Sigmoid colon (tissue), 7 donors: Measurements from ENCODE around the gene ZSWIM5. TPM values are rescaled to one million over a fixed set of nuclear protein-coding genes. Genes with fewer than 3 reads are reported as not detected.

Source experiments
- DNase-seq: peaks from one replicate; pipeline ENCODE4 v3.0.0-alpha.2; 2019
- H3K27ac ChIP-seq, 4 donors: fragments of 200-600 bp; sonication (generic); one replicate each; pipeline ENCODE4 v1.5.1; 2016 to 2019; ENCODE audit warnings: mild to moderate bottlenecking in 1 of 4
- H3K27me3 ChIP-seq, 3 donors: fragments of 200-600 bp; sonication (generic); one replicate each; pipeline ENCODE4 v1.5.1; 2019; ENCODE audit warnings: mild to moderate bottlenecking in 1 of 3
- H3K36me3 ChIP-seq, 4 donors: fragments of 200-600 bp; sonication (generic); one replicate each; pipeline ENCODE4 v1.5.1; 2016 to 2019
- H3K4me1 ChIP-seq, 4 donors: fragments of 200-600 bp; sonication (generic); one replicate each; pipeline ENCODE4 v1.5.1; 2017 to 2019
- H3K4me3 ChIP-seq, 4 donors: fragments of 200-600 bp; sonication (generic); one replicate each; pipeline ENCODE4 v1.5.1; 2017 to 2019; ENCODE audit warnings: mild to moderate bottlenecking in 2 of 4, moderate library complexity in 1 of 4
- H3K9me3 ChIP-seq, 4 donors: fragments of 200-600 bp in 3 of 4; sonication (generic) in 3 of 4; one replicate each; pipeline versions ENCODE4 v1.5.1 to v1.6.1; 2013 to 2019
- CTCF ChIP-seq, 4 experiments: fragments of 450-650 bp in 3 of 4; fragments of 200-600 bp in 1 of 4; IDR thresholded peaks; one replicate each; pipeline ENCODE4 v1.5.1; 2016 to 2019; ENCODE audit warnings: antibody characterized with exemption in 4 of 4, mild to moderate bottlenecking in 3 of 4, moderate library complexity in 2 of 4
- EP300 ChIP-seq, 4 donors: sonication (generic); formaldehyde crosslinking; IDR thresholded peaks; one replicate each; pipeline ENCODE4 v1.6.1; 2017; ENCODE audit warnings: antibody characterized with exemption in 4 of 4
- POLR2A ChIP-seq, 2 donors: fragments of 450-650 bp; IDR thresholded peaks; one replicate each; pipeline ENCODE4 v1.6.1; 2016; ENCODE audit warnings: antibody characterized with exemption in 2 of 2, mild to moderate bottlenecking in 2 of 2, moderate library complexity in 2 of 2
- POLR2AphosphoS5 ChIP-seq, 4 donors: sonication (generic); formaldehyde crosslinking; IDR thresholded peaks; one replicate each; pipeline ENCODE4 v1.6.1; 2017; ENCODE audit warnings: antibody characterized with exemption in 4 of 4
- WGBS, 2 donors: extraction: QIAGEN DNeasy Blood & Tissue Kit; methylation state at CpG; one replicate each; pipeline ENCODE4 v1.1.7; 2013; 5-methylcytosine and 5-hydroxymethylcytosine counted together
- intact Hi-C: fragments of 100-400 bp; cut with DNase I; formaldehyde crosslinking; loops from one replicate; pipeline ENCODE4 v1.15.1; 2023
- polyA plus RNA-seq, 3 donors: library from polyadenylated mRNA; stranded (reverse); fragments of 200-250 nt; gene quantifications; one replicate each; pipeline ENCODE4 v1.2.3, GENCODE V29; 2013
- total RNA-seq, 4 donors: library from RNA; depleted of rRNA; stranded (reverse); fragments of >200 nt; gene quantifications; one replicate each; pipeline ENCODE4 v1.1.0, GENCODE V29; 2016
- donor health status: healthy with polysubstance abuse.
- donor health status: Bipolar disorder and iron deficiency.
- donor health status: healthy.

ZSWIM5 gene
- total and polyA plus RNA-seq, 7 donors = 2.4 to 4.3 (median 3.2) TPM

- H3K4me1 ChIP-seq = no peaks in the 10 kb centered on the region
- no peak for TF ChIP-seq POLR2AphosphoS5 (IDR thresholded peaks at IDR 0.05)
- no peak for TF ChIP-seq EP300 (IDR thresholded peaks at IDR 0.05)
- no peak for TF ChIP-seq CTCF (IDR thresholded peaks at IDR 0.05)
- TF ChIP-seq POLR2A (IDR thresholded peaks at IDR 0.05) = no peak
- no peaks in the 10 kb centered on the region for H3K27me3 ChIP-seq
- no peaks in the 10 kb centered on the region for H3K9me3 ChIP-seq
- no peak overlapping the region for H3K27ac ChIP-seq
- no peak overlapping the region for H3K4me3 ChIP-seq
- H3K36me3 ChIP-seq = peaks cover 0 to 14% (median 0%) of the 10 kb centered on the region in 4 donors
- WGBS, 2 donors = 92 to 94% methylated on average over 7 of the region's 7 CpGs
- intact Hi-C loops = no loop called here
- no peak for DNase-seq
Measured at GRCh38 chr1:45035631-45036301, 170.6 kb downstream of the ZSWIM5 start.

- H3K4me1 ChIP-seq = no peaks in the 10 kb centered on the region
- H3K9me3 ChIP-seq = no peaks in the 10 kb centered on the region
- intact Hi-C loops = no loop called here
- no peak overlapping the region for H3K4me3 ChIP-seq
- no peaks in the 10 kb centered on the region for H3K27me3 ChIP-seq
- DNase-seq = no peak
- no peak for TF ChIP-seq POLR2AphosphoS5 (IDR thresholded peaks at IDR 0.05)
- no peak for TF ChIP-seq CTCF (IDR thresholded peaks at IDR 0.05)
- no peak for TF ChIP-seq POLR2A (IDR thresholded peaks at IDR 0.05)
- TF ChIP-seq EP300 (IDR thresholded peaks at IDR 0.05) = no peak
- peaks cover 0 to 14% (median 0%) of the 10 kb centered on the region in 4 donors for H3K36me3 ChIP-seq
- H3K27ac ChIP-seq = no peak overlapping the region
- WGBS, 2 donors = 90 to 100% methylated on average over 1 of the region's 1 CpG
Measured at GRCh38 chr1:45033356-45033755, 173.0 kb downstream of the ZSWIM5 start.

- Histone ChIP-seq H3K36me3 (peaks cover 0 to 14% (median 0%) of the 10 kb centered on the region in 4 donors), H3K9me3 (no peaks in the 10 kb centered on the region), H3K4me3 (no peak overlapping the region), H3K27me3 (no peaks in the 10 kb centered on the region), H3K4me1 (no peaks in the 10 kb centered on the region), H3K27ac (no peak overlapping the region)
- intact Hi-C loops = no loop called here
- DNase-seq = no peak
- 86 to 91% methylated on average over 2 of the region's 2 CpGs for WGBS, 2 donors
- TF ChIP-seq POLR2A (IDR thresholded peaks at IDR 0.05) = no peak
- no peak for TF ChIP-seq EP300 (IDR thresholded peaks at IDR 0.05)
- no peak for TF ChIP-seq CTCF (IDR thresholded peaks at IDR 0.05)
- no peak for TF ChIP-seq POLR2AphosphoS5 (IDR thresholded peaks at IDR 0.05)
Measured at GRCh38 chr1:45032837-45033236, 173.6 kb downstream of the ZSWIM5 start.

- no peaks in the 10 kb centered on the region for H3K9me3 ChIP-seq
- no peaks in the 10 kb centered on the region for H3K36me3 ChIP-seq
- no peak overlapping the region for H3K4me3 ChIP-seq
- 94 to 100% methylated on average over 1 of the region's 1 CpG for WGBS, 2 donors
- H3K4me1 ChIP-seq = no peaks in the 10 kb centered on the region
- intact Hi-C loops = no loop called here
- H3K27ac ChIP-seq = no peak overlapping the region
- TF ChIP-seq POLR2A (IDR thresholded peaks at IDR 0.05) = no peak
- TF ChIP-seq CTCF (IDR thresholded peaks at IDR 0.05) = no peak
- TF ChIP-seq EP300 (IDR thresholded peaks at IDR 0.05) = no peak
- no peak for TF ChIP-seq POLR2AphosphoS5 (IDR thresholded peaks at IDR 0.05)
- DNase-seq = no peak
- H3K27me3 ChIP-seq = no peaks in the 10 kb centered on the region
Measured at GRCh38 chr1:45026446-45026845, 180.0 kb downstream of the ZSWIM5 start.

GRCh38 chr1:45023663-45024062 is 182.7 kb downstream of the ZSWIM5 start:
- H3K27ac ChIP-seq = no peak overlapping the region

More at GRCh38 chr1:45023663-45024062, 182.7 kb downstream of the ZSWIM5 start:
- no peak overlapping the region for H3K4me3 ChIP-seq
- WGBS, 2 donors = 92 to 95% methylated on average over 1 of the region's 1 CpG
- no peaks in the 10 kb centered on the region for H3K9me3 ChIP-seq
- intact Hi-C loops = no loop called here
- no peaks in the 10 kb centered on the region for H3K27me3 ChIP-seq
- no peak for DNase-seq
- H3K36me3 ChIP-seq = no peaks in the 10 kb centered on the region
- TF ChIP-seq EP300 (IDR thresholded peaks at IDR 0.05) (no peak), POLR2AphosphoS5 (IDR thresholded peaks at IDR 0.05) (no peak), POLR2A (IDR thresholded peaks at IDR 0.05) (no peak), CTCF (IDR thresholded peaks at IDR 0.05) (no peak)
- no peaks in the 10 kb centered on the region for H3K4me1 ChIP-seq
